Measurements from ENCODE around the gene PIGA. TPM values are rescaled to one million over a fixed set of nuclear protein-coding genes. Genes with fewer than 3 reads are reported as not detected.
"Not testable (repeated sequence)": the region's sequence is repeated elsewhere in the genome, so short reads cannot be mapped to it uniquely, and the experiment has no call there.

Gene PIGA
- total RNA-seq, 2 experiments from 2014 or later: 19.0 to 20.9 TPM

DNA sequence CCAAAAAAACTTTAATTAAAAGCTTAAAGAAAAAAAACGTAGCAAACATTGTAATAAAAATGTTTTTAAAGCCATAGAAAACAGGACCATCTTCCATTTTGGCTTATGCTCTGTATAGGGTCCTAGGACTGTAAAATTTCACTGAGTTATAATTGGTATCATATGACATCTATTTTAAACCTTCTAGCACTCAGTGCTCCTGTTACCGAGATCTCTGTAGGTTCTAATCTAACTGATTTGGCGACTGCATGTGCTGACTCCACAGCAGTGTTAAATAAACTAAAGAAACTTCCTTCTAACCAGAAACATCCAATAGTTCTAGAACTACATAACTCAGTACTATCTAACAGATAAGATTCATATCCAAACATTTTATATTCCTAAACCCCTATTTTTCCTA lies 19.8 kb downstream of the PIGA start, which contains the start of gene ASB11:
ASB11 (minus strand) TSS at position 132 of the 400 bp plus-strand sequence; CDS start at position 97, 35 bp downstream.
- ATAC-seq (no peak), DNase-seq (no peak)
- Mint-ChIP-seq H3K27me3 (ENCODE audit: low read depth) (no peaks in the 10 kb centered on the region), H3K4me3 (no peak within 1 kb of the TSS), H3K4me1 (ENCODE audit: low read depth) (no peaks in the 10 kb centered on the region), H3K36me3 (ENCODE audit: low read depth) (peaks cover 5% of the 10 kb centered on the region), H3K27ac (no peak within 1 kb of the TSS), H3K9me3 (ENCODE audit: insufficient read depth) (no peaks in the 10 kb centered on the region)
- ChIA-PET POLR2A (no interaction called here), CTCF (interaction anchor here (0.9 kb wide), 1 partner anchor 15 kb away, joined by 3 read pairs; no protein-coding TSS in a partner anchor)

DNA sequence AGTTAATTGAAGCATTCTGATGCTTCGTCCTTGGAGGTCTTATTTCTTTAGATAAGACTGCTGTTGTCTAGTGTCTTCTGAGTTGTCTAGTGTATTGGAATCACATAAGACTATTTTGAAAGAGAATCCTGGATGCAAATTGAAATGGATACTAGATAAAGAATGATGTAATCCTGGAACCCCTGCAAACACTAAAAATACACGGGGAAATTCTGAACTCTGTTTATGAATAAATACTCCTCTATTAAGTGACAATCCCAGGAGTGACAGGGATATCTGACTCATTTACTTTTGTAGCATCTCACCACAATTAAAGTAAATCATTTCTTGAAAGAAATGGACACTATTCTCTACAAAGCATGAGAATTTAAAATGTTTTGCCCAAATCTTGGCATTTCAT lies 20.9 kb downstream of the PIGA start:
- CTCF ChIA-PET: no interaction called here
- Mint-ChIP-seq H3K4me3 (no peak overlapping the region), H3K9me3 (ENCODE audit: insufficient read depth) (no peaks in the 10 kb centered on the region), H3K27me3 (ENCODE audit: low read depth) (no peaks in the 10 kb centered on the region), H3K27ac (no peak overlapping the region), H3K4me1 (ENCODE audit: low read depth) (no peaks in the 10 kb centered on the region), H3K36me3 (ENCODE audit: low read depth) (peaks cover 2% of the 10 kb centered on the region)
- no peak for DNase-seq
- POLR2A ChIA-PET: no interaction called here
- ATAC-seq: no peak

DNA sequence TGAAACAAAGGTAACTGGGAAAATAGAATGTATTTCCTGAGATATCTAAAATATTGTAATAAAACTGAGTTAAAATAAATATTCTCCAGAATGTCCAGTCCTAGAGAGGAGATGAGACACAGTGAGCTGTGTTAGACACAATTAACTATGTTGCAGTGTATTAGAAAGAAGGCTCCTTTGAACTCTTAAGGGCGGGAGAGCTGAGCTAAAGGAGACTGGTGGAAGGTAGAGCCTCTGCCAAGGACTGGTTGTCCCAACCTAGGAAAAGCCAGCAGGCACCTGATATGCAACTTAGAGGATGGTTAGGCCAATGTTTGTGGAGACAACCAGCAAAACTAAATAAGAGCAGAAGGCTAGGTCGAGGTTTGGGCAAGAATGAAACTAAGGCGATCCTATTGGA lies 24.2 kb downstream of the PIGA start:
- H3K27ac Mint-ChIP-seq: no peak overlapping the region
- H3K36me3 Mint-ChIP-seq (ENCODE audit: low read depth): no peaks in the 10 kb centered on the region
- POLR2A ChIA-PET: no interaction called here
- CTCF ChIA-PET: no interaction called here
- DNase-seq (no peak), ATAC-seq (no peak)
- no peak overlapping the region for H3K4me3 Mint-ChIP-seq
- H3K4me1 Mint-ChIP-seq (ENCODE audit: low read depth): no peaks in the 10 kb centered on the region
- no peaks in the 10 kb centered on the region for H3K9me3 Mint-ChIP-seq (ENCODE audit: insufficient read depth)
- H3K27me3 Mint-ChIP-seq (ENCODE audit: low read depth): no peaks in the 10 kb centered on the region

DNA sequence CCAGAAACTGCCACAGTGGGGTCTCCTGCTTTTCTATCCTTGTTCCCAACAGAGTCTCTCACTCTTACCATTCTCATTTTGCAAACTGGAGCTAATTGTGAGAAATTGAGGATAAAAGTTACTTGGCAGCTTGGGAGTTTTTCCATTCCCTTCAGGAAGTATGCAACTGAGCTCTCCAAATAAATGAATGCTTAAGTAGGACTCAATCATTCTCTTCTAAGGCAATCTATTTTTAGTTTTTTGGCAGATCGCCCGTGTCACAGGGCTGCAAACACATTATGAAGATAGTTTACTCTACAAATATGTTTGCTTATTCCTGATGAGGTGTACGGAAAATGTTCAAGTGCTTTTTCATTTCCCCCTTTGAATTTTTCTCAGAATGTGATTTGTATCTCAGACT lies 25.2 kb downstream of the PIGA start:
- Mint-ChIP-seq H3K36me3 (ENCODE audit: low read depth) (no peaks in the 10 kb centered on the region), H3K27ac (no peak overlapping the region), H3K27me3 (ENCODE audit: low read depth) (no peaks in the 10 kb centered on the region), H3K9me3 (ENCODE audit: insufficient read depth) (no peaks in the 10 kb centered on the region), H3K4me3 (no peak overlapping the region), H3K4me1 (ENCODE audit: low read depth) (no peaks in the 10 kb centered on the region)
- ATAC-seq: no peak
- CTCF ChIA-PET: no interaction called here
- no peak for DNase-seq
- POLR2A ChIA-PET: no interaction called here

DNA sequence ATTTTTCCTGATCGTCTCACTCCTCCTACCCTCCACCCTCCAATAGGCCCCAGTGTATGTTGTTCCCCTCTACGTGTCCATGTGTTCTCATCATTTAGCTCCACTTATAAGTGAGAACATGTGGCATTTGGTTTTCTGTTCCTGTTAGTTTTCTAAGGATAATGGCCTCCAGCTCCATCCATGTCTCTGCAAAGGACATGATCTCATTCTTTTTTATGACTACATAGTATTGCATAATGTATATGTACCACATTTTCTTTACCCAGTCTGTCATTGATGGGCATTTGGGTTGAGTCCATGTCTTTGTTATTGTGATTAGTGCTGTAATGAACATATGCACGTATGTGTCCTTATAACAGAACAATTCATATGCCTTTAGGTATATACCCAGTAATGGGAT lies 29.4 kb downstream of the PIGA start:
- POLR2A ChIA-PET; H3K9me3 Mint-ChIP-seq (ENCODE audit: insufficient read depth); H3K36me3 Mint-ChIP-seq (ENCODE audit: low read depth); DNase-seq; ATAC-seq; H3K27ac Mint-ChIP-seq; H3K27me3 Mint-ChIP-seq (ENCODE audit: low read depth); CTCF ChIA-PET; H3K4me3 Mint-ChIP-seq: not testable (repeated sequence)
- H3K4me1 Mint-ChIP-seq (ENCODE audit: low read depth): peaks cover 12% of the 10 kb centered on the region

DNA sequence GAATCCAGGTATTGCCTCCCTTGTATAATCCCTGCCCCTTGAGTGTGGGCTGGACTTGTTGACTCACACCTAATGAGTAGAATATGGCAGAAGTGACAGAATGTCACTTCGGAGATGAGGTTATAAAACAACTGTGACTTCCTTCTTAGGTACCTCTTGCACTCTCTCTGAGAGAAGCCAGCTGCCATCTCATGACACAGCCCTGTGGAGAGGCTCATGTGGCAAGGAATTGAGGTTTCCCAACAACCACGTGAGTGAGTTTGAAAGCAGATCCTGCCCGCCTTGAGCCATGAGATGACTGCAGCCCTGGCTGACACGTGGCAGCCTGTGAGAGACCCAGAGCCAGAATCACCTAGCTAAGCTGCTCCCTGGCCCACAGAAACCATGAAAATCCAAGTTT lies 33.4 kb downstream of the PIGA start:
- ATAC-seq: peak; percentile 39
- DNase-seq: peak; percentile 44
- H3K27me3 Mint-ChIP-seq (ENCODE audit: low read depth): no peaks in the 10 kb centered on the region
- H3K36me3 Mint-ChIP-seq (ENCODE audit: low read depth): no peaks in the 10 kb centered on the region
- ChIA-PET CTCF (interaction anchor here (1.0 to 2.0 kb wide), 3 partner anchors 11 to 165 kb away, joined by 4 to 5 read pairs (median 5); no protein-coding TSS in a partner anchor), POLR2A (no interaction called here)
- H3K4me1 Mint-ChIP-seq (ENCODE audit: low read depth): peaks cover 12% of the 10 kb centered on the region
- no peak overlapping the region for H3K4me3 Mint-ChIP-seq
- H3K9me3 Mint-ChIP-seq (ENCODE audit: insufficient read depth): no peaks in the 10 kb centered on the region
- no peak overlapping the region for H3K27ac Mint-ChIP-seq

DNA sequence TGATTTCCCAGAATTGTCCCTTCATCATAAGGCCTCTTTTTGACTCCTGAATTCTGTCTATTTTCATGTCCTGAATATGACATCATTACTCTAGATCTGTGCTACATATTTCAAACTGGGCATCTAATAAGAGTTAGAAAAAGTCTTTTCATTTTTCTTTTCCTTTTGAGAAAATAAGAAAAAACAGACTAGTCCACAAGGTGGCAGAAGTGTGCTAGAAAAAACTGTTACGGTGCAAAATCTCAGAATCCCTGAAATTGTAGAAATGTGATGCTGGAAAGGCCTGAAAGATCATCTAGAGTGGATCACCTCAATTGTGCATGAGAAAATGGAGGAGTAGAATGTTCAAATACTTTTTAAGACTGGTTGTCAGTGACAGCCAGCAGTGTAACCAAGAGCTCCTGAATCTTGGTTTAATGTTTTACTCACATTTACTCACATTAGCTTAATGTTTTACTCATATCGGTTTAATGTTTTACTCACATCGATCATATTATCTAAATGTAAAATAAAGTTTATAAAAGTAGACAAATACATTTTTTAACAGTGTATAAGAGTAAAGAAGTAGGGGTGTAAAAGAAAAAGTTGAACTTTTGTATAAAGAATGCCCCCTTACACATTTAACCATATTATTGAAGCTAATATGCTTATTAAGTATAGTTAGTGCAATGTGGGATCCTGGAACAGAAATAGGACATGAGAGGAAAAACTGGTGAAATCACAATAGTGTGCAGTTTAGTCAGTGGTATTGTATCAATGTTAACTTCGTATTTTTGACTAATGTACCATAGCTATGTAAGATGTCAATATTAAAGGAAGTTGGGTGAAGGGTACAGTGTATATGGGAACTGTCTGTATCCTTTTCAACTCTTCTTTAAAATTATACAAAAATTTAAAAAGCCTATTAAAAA lies 35.1 kb downstream of the PIGA start:
- DNase-seq: no peak
- H3K36me3 Mint-ChIP-seq (ENCODE audit: low read depth): no peaks in the 10 kb centered on the region
- POLR2A ChIA-PET: no interaction called here
- H3K4me1 Mint-ChIP-seq (ENCODE audit: low read depth): peaks cover 12% of the 10 kb centered on the region
- H3K27me3 Mint-ChIP-seq (ENCODE audit: low read depth): no peaks in the 10 kb centered on the region
- no peak overlapping the region for H3K27ac Mint-ChIP-seq
- CTCF ChIA-PET: interaction anchor here (0.6 to 1.6 kb wide), 8 partner anchors 10 to 169 kb away, joined by 3 to 6 read pairs (median 4); partner anchors contain the start of gene ASB11
- no peak for ATAC-seq
- no peaks in the 10 kb centered on the region for H3K9me3 Mint-ChIP-seq (ENCODE audit: insufficient read depth)
- H3K4me3 Mint-ChIP-seq: no peak overlapping the region

DNA sequence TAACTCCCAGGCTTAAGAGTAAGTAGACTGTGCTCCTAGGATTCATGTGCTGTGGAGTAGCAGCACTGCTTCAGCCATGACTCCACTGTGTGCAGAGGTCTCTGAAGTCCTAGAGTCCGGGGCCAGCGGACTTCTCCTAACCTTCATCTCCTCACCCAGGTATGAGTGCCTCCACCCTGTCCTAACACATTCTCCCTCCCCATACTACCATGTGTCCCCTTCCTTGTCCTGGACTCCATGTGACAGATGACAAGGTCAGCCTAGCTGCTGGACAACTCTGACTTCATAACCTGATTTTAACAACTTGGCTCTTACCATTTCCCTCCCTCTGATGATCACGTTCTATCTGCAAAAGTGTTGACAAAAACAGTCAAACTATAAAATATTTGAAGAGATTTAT lies 36.5 kb downstream of the PIGA start:
- H3K9me3 Mint-ChIP-seq (ENCODE audit: insufficient read depth): no peaks in the 10 kb centered on the region
- no peaks in the 10 kb centered on the region for H3K27me3 Mint-ChIP-seq (ENCODE audit: low read depth)
- POLR2A ChIA-PET: no interaction called here
- no peaks in the 10 kb centered on the region for H3K36me3 Mint-ChIP-seq (ENCODE audit: low read depth)
- peaks cover 12% of the 10 kb centered on the region for H3K4me1 Mint-ChIP-seq (ENCODE audit: low read depth)
- H3K27ac Mint-ChIP-seq: no peak overlapping the region
- ATAC-seq (no peak), DNase-seq (no peak)
- CTCF ChIA-PET: interaction anchor here (1.6 kb wide), 1 partner anchor 35 kb away, joined by 4 read pairs; no protein-coding TSS in a partner anchor
- no peak overlapping the region for H3K4me3 Mint-ChIP-seq

DNA sequence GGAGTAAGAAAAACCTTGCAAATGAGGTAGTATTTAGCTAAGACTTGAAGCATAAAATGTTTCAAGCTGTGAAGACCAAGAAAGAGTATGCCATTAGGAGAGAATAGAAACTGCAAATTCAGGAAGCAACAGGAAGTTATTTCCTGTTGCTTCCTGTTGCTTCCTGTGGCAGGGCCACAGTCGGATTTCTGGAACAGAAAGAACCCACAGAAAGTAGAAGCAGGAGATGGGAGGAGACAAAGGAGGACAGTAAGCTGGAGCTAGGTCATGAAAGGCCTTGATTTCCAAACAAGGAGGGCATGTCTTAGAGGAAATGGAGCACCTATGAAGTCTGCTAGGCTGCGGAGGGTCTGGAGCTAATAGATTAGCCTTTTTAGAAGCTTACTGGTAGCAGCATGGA lies 37.1 kb downstream of the PIGA start:
- Mint-ChIP-seq H3K36me3 (ENCODE audit: low read depth) (no peaks in the 10 kb centered on the region), H3K27me3 (ENCODE audit: low read depth) (no peaks in the 10 kb centered on the region), H3K9me3 (ENCODE audit: insufficient read depth) (no peaks in the 10 kb centered on the region), H3K27ac (no peak overlapping the region), H3K4me1 (ENCODE audit: low read depth) (peaks cover 12% of the 10 kb centered on the region), H3K4me3 (no peak overlapping the region)
- no peak for ATAC-seq
- CTCF ChIA-PET: no interaction called here
- POLR2A ChIA-PET: no interaction called here
- no peak for DNase-seq

DNA sequence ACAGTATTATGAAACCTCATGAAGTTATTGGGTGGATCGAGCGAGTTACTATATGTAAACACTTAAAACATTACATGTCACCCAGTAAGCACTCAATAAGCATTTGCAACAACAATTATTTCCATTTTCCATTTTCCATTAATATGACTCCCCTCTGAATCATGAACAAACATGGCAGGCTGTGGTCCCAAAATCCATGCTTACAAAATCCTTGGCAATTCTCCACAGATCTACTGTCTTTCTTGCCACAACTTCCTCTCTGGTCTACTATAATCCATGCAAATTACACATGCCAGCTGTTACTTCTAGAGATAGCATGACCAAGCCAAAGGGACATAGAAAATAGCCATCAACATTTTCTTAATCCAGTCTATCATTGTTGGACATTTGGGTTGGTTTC lies 41.9 kb downstream of the PIGA start:
- Mint-ChIP-seq H3K27me3 (ENCODE audit: low read depth) (no peaks in the 10 kb centered on the region), H3K27ac (no peak overlapping the region), H3K36me3 (ENCODE audit: low read depth) (no peaks in the 10 kb centered on the region), H3K9me3 (ENCODE audit: insufficient read depth) (no peaks in the 10 kb centered on the region), H3K4me3 (no peak overlapping the region), H3K4me1 (ENCODE audit: low read depth) (no peaks in the 10 kb centered on the region)
- ATAC-seq: no peak
- ChIA-PET POLR2A (no interaction called here), CTCF (no interaction called here)
- no peak for DNase-seq

DNA sequence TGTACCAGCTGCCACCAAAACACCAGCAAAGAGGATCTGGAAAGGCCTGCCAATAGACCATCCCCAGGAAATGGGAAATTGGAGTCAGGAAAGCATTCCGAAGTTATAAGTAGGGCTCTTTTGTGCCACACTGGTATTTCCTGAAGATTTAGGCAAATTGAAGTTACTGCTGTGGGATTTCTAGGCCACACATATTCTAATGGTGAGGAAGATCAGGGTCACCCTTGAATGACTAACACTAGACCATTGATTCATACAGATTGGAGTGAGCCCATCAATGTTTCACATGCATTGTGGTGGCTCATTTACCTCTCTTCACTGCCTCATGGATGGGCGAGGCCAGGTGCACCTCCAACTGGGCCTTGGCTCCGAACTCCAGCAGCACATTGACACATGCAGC lies 42.5 kb downstream of the PIGA start:
- CTCF ChIA-PET: no interaction called here

DNA sequence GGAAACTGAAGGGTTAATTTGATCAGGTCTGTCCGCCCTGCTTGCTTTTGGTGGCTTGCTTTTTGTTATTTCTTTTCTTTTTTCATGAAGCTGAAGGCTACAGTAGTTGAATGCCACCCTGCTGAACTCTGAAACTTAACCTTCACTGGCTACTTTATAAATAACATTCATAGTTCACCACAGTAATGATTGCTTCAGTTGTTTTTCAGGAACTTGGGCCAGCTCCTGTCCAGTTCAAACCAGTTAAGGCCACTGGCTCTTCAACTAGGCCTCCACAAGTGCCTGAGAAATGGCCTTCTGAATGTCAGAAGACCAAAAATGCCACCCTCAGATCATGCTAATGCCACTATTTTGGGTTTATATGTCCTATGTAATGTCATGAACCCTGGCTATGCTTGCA lies 57.7 kb downstream of the PIGA start:
- ChIA-PET CTCF (no interaction called here), POLR2A (no interaction called here)
- no peaks in the 10 kb centered on the region for H3K9me3 Mint-ChIP-seq (ENCODE audit: insufficient read depth)
- H3K4me1 Mint-ChIP-seq (ENCODE audit: low read depth): no peaks in the 10 kb centered on the region
- DNase-seq (no peak), ATAC-seq (no peak)
- no peak overlapping the region for H3K4me3 Mint-ChIP-seq
- no peak overlapping the region for H3K27ac Mint-ChIP-seq
- no peaks in the 10 kb centered on the region for H3K36me3 Mint-ChIP-seq (ENCODE audit: low read depth)
- H3K27me3 Mint-ChIP-seq (ENCODE audit: low read depth): peaks cover 1% of the 10 kb centered on the region

More for the DNA sequence above, 42.5 kb downstream of the PIGA start:
- Mint-ChIP-seq H3K9me3 (ENCODE audit: insufficient read depth) (no peaks in the 10 kb centered on the region), H3K4me1 (ENCODE audit: low read depth) (no peaks in the 10 kb centered on the region), H3K27ac (no peak overlapping the region), H3K36me3 (ENCODE audit: low read depth) (no peaks in the 10 kb centered on the region), H3K27me3 (ENCODE audit: low read depth) (no peaks in the 10 kb centered on the region), H3K4me3 (no peak overlapping the region)
- no peak for DNase-seq
- no peak for ATAC-seq
- POLR2A ChIA-PET: no interaction called here

All from activated CD8-positive, alpha-beta T cell treated with anti-CD3 and anti-CD28 coated beads, Interleukin-2, amount 10 ng/mL, durations not matched to agents 7 days and 5 days (primary cell).